Activated T-helper 2 cell treated with anti-CD3 and anti-CD28 coated beads, Interferon-gamma antibody, Interleukin-2, Interleukin-4, amounts not matched to agents 10 μg/mL and 5 μg/mL and 100 μg/mL, durations not matched to agents 14 hours and 24 hours and 36 hours (primary cell): Measurements from ENCODE around the gene GHDC. TPM values are rescaled to one million over a fixed set of nuclear protein-coding genes. Genes with fewer than 3 reads are reported as not detected.

Source experiments
- DNase-seq: peaks from one replicate; pipeline ENCODE4 v3.0.0; 2021; ENCODE audit warnings: low spot score
- H3K27ac Mint-ChIP-seq: one replicate; pipeline ENCODE4 v1.8.0; 2021; ENCODE audit warnings: mixed read lengths
- H3K27me3 Mint-ChIP-seq: one replicate; pipeline ENCODE4 v1.8.0; 2021; ENCODE audit warnings: low read depth, mixed read lengths
- H3K36me3 Mint-ChIP-seq: one replicate; pipeline ENCODE4 v1.8.0; 2021; ENCODE audit warnings: low read depth, mixed read lengths
- H3K4me1 Mint-ChIP-seq: one replicate; pipeline ENCODE4 v1.8.0; 2021; ENCODE audit warnings: low read depth, mixed read lengths
- H3K4me3 Mint-ChIP-seq: one replicate; pipeline ENCODE4 v1.8.0; 2021; ENCODE audit warnings: low read depth, mild to moderate bottlenecking, moderate library complexity, mixed read lengths
- H3K9me3 Mint-ChIP-seq: one replicate; pipeline ENCODE4 v1.8.0; 2021; ENCODE audit warnings: mixed read lengths
- intact Hi-C: fragments of 100-400 bp; cut with micrococcal nuclease; formaldehyde crosslinking; loops from one replicate; pipeline ENCODE4 v1.15.1; 2023
- total RNA-seq: library from RNA; stranded (reverse); gene quantifications from 2 replicates; pipeline ENCODE4 v1.2.3, GENCODE V29; 2022

Gene GHDC
- total RNA-seq, 1 donor from 2014 or later = 17.6 TPM

GRCh38 chr17:42174126-42174783, 20.0 kb downstream of the GHDC start:
- H3K36me3 Mint-ChIP-seq = no peaks in the 10 kb centered on the region
- intact Hi-C loops = no loop called here
- H3K4me1 Mint-ChIP-seq = peaks cover 11% of the 10 kb centered on the region
- H3K27me3 Mint-ChIP-seq = peaks cover 11% of the 10 kb centered on the region
- H3K9me3 Mint-ChIP-seq = no peaks in the 10 kb centered on the region
- H3K4me3 Mint-ChIP-seq = no peak overlapping the region
- no peak for DNase-seq
- no peak overlapping the region for H3K27ac Mint-ChIP-seq

- no peaks in the 10 kb centered on the region for H3K9me3 Mint-ChIP-seq
- H3K36me3 Mint-ChIP-seq = no peaks in the 10 kb centered on the region
- no peak for DNase-seq
- no peak overlapping the region for H3K27ac Mint-ChIP-seq
- H3K4me3 Mint-ChIP-seq = no peak overlapping the region
- H3K27me3 Mint-ChIP-seq = no peaks in the 10 kb centered on the region
- no peaks in the 10 kb centered on the region for H3K4me1 Mint-ChIP-seq
- intact Hi-C loops = no loop called here
These were observed 22.5 kb downstream of the GHDC start for GRCh38 chr17:42171831-42172230.

GRCh38 chr17:42169351-42169750, 24.9 kb downstream of the GHDC start:
- H3K36me3 Mint-ChIP-seq = no peaks in the 10 kb centered on the region
- no peaks in the 10 kb centered on the region for H3K9me3 Mint-ChIP-seq
- H3K27ac Mint-ChIP-seq = no peak overlapping the region
- H3K4me3 Mint-ChIP-seq = no peak overlapping the region
- no peaks in the 10 kb centered on the region for H3K4me1 Mint-ChIP-seq
- H3K27me3 Mint-ChIP-seq = no peaks in the 10 kb centered on the region
- intact Hi-C loops = no loop called here
- DNase-seq = no peak

GRCh38 chr17:42167807-42168206, 26.5 kb downstream of the GHDC start:
- H3K36me3 Mint-ChIP-seq = no peaks in the 10 kb centered on the region
- intact Hi-C loops = no loop called here
- no peaks in the 10 kb centered on the region for H3K27me3 Mint-ChIP-seq
- no peaks in the 10 kb centered on the region for H3K9me3 Mint-ChIP-seq
- H3K4me1 Mint-ChIP-seq = peaks cover 2% of the 10 kb centered on the region
- no peak overlapping the region for H3K27ac Mint-ChIP-seq
- no peak overlapping the region for H3K4me3 Mint-ChIP-seq
- DNase-seq = no peak

DNA sequence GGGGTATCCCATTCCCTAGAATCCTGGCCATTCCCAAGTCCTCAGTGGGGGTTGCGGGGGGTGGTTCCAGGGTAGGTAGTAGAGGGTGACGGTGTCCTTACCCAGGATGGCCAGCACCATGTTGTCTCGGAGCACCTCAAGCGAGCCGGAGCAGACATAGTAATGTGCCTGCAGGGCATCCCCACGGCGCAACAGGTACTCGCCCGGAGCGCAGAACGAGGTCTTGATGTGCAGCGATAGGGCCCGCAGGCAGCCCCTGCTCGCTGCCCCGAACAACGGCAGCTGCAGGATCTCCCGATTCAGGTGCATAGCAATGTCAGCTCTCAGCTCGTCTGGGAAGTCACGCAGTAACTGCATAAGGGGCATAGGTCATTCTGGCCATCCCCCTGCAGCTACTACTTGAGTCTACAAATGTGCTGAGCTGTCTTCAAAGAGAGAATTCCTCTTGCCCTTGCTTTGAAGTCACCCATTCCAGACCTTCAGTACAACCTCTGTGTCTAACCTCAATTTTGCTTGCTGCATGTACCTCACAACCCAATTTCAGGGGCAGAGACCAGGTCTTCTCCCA, 28.0 kb downstream of the GHDC start:
- Mint-ChIP-seq H3K36me3 (no peaks in the 10 kb centered on the region), H3K9me3 (no peaks in the 10 kb centered on the region), H3K4me1 (peaks cover 2% of the 10 kb centered on the region), H3K27ac (no peak overlapping the region), H3K4me3 (no peak overlapping the region), H3K27me3 (no peaks in the 10 kb centered on the region)
- intact Hi-C loops = no loop called here
- DNase-seq = no peak

DNA sequence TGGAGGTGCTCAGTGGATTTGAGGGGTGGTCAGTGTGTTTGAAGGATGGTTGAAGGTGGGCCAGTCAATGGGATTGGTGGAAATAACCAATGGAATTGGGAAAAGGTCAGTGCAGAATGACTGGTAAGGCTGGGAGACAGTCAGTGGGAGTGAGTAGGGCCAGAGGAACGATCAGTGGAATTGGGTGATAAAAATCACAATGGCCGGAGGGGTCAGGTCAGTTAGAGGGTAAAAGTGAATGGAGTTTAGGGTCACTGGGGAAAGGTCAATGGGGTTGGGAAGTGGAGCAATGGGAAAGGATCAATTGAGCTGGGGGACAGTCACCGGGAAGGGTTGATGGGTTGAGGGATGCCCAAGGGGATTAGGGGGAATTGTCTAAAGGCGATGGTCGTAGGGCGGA, 28.5 kb downstream of the GHDC start:
- no peak overlapping the region for H3K27ac Mint-ChIP-seq
- intact Hi-C loops = no loop called here

DNA sequence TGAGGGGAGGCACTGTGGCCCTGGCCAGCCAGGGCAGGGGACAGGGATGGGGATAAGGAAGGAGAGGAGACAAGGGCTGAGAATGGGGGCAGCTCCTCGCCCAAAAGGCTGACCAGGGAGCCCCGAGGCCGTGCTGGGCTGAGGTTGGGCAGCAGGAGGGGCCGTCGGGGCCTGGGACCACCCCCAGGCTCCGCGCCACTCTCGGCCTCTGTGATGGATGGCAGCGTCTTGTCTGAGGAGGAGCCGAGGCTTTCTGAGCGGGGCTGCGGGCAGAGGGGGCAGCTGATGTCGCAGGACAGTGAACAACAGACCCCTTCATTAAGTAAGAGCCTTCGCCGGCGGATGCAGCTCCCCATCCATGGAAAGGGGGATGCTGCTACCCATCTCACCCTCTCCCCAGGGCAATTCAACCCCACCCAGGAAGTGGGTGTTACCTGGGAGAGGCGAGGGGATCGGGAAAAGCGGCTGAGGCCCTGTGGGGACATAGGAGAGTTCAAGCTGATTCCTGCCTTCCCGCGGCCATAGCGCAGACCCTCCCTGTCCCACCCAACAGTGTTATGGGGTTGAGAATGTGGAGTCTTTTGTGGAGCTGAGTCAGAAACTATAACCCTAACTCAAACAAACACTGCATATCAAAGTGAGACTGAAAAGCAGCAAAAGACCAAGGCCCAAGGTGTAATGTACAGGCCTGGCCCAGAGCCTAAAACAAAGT, 30.4 kb downstream of the GHDC start:
- Mint-ChIP-seq H3K4me3 (no peak overlapping the region), H3K9me3 (no peaks in the 10 kb centered on the region), H3K4me1 (peaks cover 2% of the 10 kb centered on the region), H3K27me3 (no peaks in the 10 kb centered on the region), H3K36me3 (no peaks in the 10 kb centered on the region), H3K27ac (no peak overlapping the region)
- DNase-seq = no peak
- intact Hi-C loops = no loop called here

More for the DNA sequence above, 28.5 kb downstream of the GHDC start:
- DNase-seq = no peak
- H3K9me3 Mint-ChIP-seq = no peaks in the 10 kb centered on the region
- H3K27me3 Mint-ChIP-seq = no peaks in the 10 kb centered on the region
- no peak overlapping the region for H3K4me3 Mint-ChIP-seq
- peaks cover 2% of the 10 kb centered on the region for H3K4me1 Mint-ChIP-seq
- no peaks in the 10 kb centered on the region for H3K36me3 Mint-ChIP-seq

GRCh38 chr17:42163113-42163512, 31.2 kb downstream of the GHDC start:
- intact Hi-C loops = no loop called here
- Mint-ChIP-seq H3K27ac (no peak overlapping the region), H3K4me3 (no peak overlapping the region), H3K4me1 (peaks cover 2% of the 10 kb centered on the region), H3K9me3 (no peaks in the 10 kb centered on the region), H3K36me3 (no peaks in the 10 kb centered on the region), H3K27me3 (no peaks in the 10 kb centered on the region)
- DNase-seq = peak; percentile 30

DNA sequence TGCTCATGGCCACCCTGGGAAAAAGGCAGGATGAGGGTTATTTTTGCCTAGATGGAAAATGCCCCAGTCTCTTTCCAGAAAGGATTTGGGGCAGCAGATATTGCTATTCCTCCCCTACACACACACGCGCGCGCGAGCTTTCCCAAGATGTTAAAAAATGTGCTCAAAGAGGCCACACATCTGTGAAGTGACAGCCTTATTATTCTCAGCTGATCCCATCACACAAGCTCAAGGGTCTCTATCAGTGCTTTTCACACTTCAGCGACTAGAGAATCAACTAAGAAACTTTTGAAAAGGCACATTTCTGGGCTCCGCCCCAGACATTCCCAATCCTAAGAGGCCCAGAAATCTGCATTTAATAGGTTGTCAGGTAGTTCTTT, 33.8 kb downstream of the GHDC start:
- no peaks in the 10 kb centered on the region for H3K27me3 Mint-ChIP-seq
- intact Hi-C loops = no loop called here
- H3K27ac Mint-ChIP-seq = no peak overlapping the region
- no peak overlapping the region for H3K4me3 Mint-ChIP-seq
- no peaks in the 10 kb centered on the region for H3K36me3 Mint-ChIP-seq
- DNase-seq = no peak
- H3K4me1 Mint-ChIP-seq = peaks cover 4% of the 10 kb centered on the region
- H3K9me3 Mint-ChIP-seq = no peaks in the 10 kb centered on the region

- peaks cover 4% of the 10 kb centered on the region for H3K4me1 Mint-ChIP-seq
- H3K4me3 Mint-ChIP-seq = no peak overlapping the region
- no peaks in the 10 kb centered on the region for H3K27me3 Mint-ChIP-seq
- H3K27ac Mint-ChIP-seq = no peak overlapping the region
- DNase-seq = no peak
- no peaks in the 10 kb centered on the region for H3K36me3 Mint-ChIP-seq
- H3K9me3 Mint-ChIP-seq = no peaks in the 10 kb centered on the region
- intact Hi-C loops = loop anchor here (5.0 kb wide), 1 partner anchor 48 kb away; the partner anchor contains the start of gene DHX58
These were observed 34.3 kb downstream of the GHDC start for GRCh38 chr17:42159796-42160530.

DNA sequence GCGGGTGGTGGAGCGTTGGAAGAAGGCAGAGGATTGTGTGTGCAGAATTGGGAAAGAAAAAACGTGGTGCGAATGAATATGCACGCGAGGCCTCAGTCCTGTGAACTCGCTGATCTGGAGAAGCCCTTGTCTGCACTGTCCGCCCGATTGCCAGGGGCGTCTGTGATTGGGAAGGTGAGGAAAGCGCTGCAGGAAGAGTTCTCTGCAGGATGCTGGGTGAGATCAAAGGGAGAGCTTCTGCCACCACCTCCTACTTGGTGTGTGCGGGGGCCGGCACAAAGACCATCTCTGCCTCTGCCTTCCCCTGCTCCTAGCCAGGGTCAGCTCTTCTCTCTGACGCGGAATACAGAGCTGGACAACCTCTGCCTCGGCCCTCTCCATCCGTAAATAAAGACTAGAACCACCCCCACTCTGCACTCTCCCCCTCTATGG, 38.7 kb downstream of the GHDC start:
- H3K27me3 Mint-ChIP-seq = no peaks in the 10 kb centered on the region
- no peak for DNase-seq
- H3K27ac Mint-ChIP-seq = no peak overlapping the region
- H3K4me1 Mint-ChIP-seq = peaks cover 22% of the 10 kb centered on the region
- peaks cover 9% of the 10 kb centered on the region for H3K36me3 Mint-ChIP-seq
- intact Hi-C loops = loop anchor here (1.0 to 5.0 kb wide), 3 partner anchors 25 to 189 kb away; partner anchors contain the start of genes CNP, DHX58 and KCNH4
- H3K9me3 Mint-ChIP-seq = no peaks in the 10 kb centered on the region
- peak overlapping the region; percentile 92 for H3K4me3 Mint-ChIP-seq

DNA sequence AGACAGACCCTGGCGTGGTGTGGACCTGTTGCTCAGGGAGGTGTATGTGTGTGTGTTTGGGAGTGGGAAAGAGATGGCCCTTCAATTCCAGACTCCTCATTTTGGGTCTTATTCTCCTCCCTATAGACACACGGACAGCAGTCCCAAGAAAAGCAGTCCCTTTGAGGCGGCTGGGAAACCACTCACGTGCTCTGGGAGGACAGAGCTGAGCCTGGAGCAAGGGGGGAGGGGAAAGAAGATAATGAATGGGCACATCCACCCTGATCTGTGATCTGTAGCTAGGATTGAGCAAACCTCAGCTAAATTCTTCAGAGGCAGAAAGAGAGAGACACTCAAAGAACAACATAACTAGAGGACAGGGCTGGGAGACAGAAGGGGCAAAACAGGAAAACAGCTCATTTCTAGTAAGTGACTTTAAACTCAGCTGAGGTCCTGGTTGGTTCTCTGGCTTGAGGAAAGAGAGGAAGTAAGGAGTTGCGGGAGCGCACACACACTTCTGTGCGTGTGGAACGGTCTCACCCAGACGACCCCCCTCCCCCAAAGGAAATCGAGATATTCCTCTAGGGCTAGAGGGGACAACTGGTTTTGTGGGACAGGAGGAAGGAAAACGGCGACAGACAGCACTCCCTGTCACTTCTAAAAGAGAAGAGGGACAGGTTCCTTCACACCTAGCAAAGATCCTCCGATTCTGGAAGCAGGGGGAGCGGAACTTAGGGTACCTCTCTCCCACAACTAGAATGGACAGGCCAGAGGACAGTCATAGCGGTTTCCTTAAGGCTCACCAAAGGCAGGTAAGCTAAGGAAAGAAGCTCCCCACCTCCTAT, 40.2 kb downstream of the GHDC start:
- Mint-ChIP-seq H3K27ac (peak overlapping the region; percentile 77), H3K4me1 (peaks cover 22% of the 10 kb centered on the region), H3K9me3 (no peaks in the 10 kb centered on the region), H3K4me3 (peak overlapping the region; percentile 92), H3K27me3 (no peaks in the 10 kb centered on the region), H3K36me3 (peaks cover 9% of the 10 kb centered on the region)
- DNase-seq = no peak
- intact Hi-C loops = loop anchor here (2.0 kb wide), 1 partner anchor 27 kb away; the partner anchor contains the start of gene KCNH4
